ENCODE data around the gene NR5A1. TPM values are rescaled to one million over a fixed set of nuclear protein-coding genes. Genes with fewer than 3 reads are reported as not detected.

NR5A1 gene
- total RNA-seq, 1 donor from 2014 or later: not detected

DNA sequence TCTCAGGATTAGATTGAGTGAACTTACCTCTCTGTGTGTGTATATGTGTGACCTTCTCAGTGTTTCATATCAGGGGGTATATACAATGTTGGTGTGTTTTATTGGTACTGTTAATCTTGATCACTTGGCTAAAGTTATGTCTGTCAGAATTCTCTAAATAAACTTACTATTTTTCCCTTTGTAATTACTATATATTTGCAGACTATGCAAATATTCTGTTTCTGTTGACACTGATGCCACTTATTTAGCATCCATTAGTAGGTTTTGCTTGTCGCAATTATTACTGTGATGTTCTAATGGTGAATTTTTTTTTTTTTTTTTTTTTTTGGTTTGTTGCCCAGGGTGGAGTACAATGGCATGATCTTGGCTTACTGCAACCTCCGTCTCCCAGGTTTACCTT is 42.9 kb upstream of the NR5A1 start:
- Histone ChIP-seq H3K36me3 (ENCODE audit: control insufficient read depth, insufficient read depth, low read length) (no peaks in the 10 kb centered on the region), H3K27me3 (ENCODE audit: control insufficient read depth, insufficient read depth, low read length) (no peaks in the 10 kb centered on the region), H3K4me3 (ENCODE audit: low read depth, low read length) (no peak overlapping the region)
- TF ChIP-seq, protein P1, sequence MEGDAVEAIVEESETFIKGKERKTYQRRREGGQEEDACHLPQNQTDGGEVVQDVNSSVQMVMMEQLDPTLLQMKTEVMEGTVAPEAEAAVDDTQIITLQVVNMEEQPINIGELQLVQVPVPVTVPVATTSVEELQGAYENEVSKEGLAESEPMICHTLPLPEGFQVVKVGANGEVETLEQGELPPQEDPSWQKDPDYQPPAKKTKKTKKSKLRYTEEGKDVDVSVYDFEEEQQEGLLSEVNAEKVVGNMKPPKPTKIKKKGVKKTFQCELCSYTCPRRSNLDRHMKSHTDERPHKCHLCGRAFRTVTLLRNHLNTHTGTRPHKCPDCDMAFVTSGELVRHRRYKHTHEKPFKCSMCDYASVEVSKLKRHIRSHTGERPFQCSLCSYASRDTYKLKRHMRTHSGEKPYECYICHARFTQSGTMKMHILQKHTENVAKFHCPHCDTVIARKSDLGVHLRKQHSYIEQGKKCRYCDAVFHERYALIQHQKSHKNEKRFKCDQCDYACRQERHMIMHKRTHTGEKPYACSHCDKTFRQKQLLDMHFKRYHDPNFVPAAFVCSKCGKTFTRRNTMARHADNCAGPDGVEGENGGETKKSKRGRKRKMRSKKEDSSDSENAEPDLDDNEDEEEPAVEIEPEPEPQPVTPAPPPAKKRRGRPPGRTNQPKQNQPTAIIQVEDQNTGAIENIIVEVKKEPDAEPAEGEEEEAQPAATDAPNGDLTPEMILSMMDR (IDR thresholded peaks at IDR 0.05; ENCODE audit: insufficient read depth, low read length, severe bottlenecking): no peak
- FAIRE-seq (no peak), DNase-seq (ENCODE audit: low read depth) (no peak)

DNA sequence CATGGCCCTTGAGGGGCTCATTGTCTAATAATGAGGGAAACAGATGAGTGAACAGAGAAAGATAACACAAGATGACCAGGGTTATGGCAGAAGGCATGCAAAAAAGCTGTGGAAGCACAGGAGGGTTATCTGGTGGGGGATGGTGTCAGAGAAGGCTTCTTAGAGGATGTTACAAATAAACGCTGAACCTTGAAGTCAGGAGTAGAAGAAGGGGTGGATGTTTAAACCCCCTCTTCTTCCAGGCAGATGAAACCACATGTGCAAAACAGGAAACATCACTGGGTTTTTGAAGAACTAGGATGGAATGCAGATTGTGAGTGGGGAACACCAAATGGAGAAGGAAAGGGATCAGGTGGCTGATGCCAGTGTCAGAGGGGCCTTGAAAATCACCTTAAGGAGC is 41.8 kb upstream of the NR5A1 start:
- Histone ChIP-seq H3K4me3 (ENCODE audit: low read depth, low read length) (no peak overlapping the region), H3K36me3 (ENCODE audit: control insufficient read depth, insufficient read depth, low read length) (no peaks in the 10 kb centered on the region), H3K27me3 (ENCODE audit: control insufficient read depth, insufficient read depth, low read length) (no peaks in the 10 kb centered on the region)
- no peak for DNase-seq (ENCODE audit: low read depth)
- TF ChIP-seq, protein P1 (IDR thresholded peaks at IDR 0.05; ENCODE audit: insufficient read depth, low read length, severe bottlenecking): no peak
- no peak for FAIRE-seq

DNA sequence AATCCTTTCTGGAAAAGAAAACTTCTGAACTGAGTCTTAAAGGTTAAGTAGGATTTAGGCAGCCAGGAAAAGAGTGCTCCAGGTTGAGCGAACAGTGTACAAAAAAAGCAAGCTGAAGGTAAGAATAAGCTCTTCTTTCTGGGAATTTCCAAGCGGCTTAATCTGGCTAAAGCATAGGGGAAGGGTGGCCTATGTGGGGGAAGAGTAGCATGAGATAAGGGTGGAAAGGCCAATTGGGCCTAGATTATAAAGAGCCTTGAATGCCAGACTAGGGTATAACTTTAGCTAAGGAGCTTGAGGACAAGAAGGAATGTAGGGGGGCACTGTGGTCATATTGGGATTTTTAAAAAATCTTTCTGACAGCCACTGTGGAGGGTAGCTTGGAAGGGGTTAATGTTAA is 37.3 kb upstream of the NR5A1 start:
- no peak overlapping the region for H3K4me3 ChIP-seq (ENCODE audit: low read depth, low read length)
- no peak for FAIRE-seq
- TF ChIP-seq, protein P1 (IDR thresholded peaks at IDR 0.05; ENCODE audit: insufficient read depth, low read length, severe bottlenecking): no peak
- no peaks in the 10 kb centered on the region for H3K36me3 ChIP-seq (ENCODE audit: control insufficient read depth, insufficient read depth, low read length)
- no peak for DNase-seq (ENCODE audit: low read depth)
- no peaks in the 10 kb centered on the region for H3K27me3 ChIP-seq (ENCODE audit: control insufficient read depth, insufficient read depth, low read length)

DNA sequence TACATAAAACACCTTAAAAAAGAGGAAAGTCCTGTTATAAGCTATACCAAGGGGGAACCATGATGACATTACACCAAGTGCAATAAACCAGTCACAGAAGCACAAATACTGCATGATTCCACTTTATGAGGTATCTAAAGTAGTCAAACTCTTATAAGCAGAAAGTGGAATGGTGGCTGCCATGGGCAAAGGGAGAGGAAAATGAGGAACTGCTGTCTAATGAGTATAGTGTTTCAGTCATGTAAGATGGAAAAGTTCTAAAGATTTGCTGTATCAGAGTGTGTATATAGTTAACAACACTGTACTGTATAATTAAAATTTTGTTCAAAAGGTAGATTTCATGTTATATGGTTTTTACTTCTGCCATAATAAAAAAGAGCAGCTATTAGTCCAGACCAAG is 34.6 kb upstream of the NR5A1 start:
- Histone ChIP-seq H3K36me3 (ENCODE audit: control insufficient read depth, insufficient read depth, low read length) (no peaks in the 10 kb centered on the region), H3K4me3 (ENCODE audit: low read depth, low read length) (no peak overlapping the region), H3K27me3 (ENCODE audit: control insufficient read depth, insufficient read depth, low read length) (no peaks in the 10 kb centered on the region)
- no peak for DNase-seq (ENCODE audit: low read depth)
- FAIRE-seq: no peak
- TF ChIP-seq, protein P1 (IDR thresholded peaks at IDR 0.05; ENCODE audit: insufficient read depth, low read length, severe bottlenecking): no peak

DNA sequence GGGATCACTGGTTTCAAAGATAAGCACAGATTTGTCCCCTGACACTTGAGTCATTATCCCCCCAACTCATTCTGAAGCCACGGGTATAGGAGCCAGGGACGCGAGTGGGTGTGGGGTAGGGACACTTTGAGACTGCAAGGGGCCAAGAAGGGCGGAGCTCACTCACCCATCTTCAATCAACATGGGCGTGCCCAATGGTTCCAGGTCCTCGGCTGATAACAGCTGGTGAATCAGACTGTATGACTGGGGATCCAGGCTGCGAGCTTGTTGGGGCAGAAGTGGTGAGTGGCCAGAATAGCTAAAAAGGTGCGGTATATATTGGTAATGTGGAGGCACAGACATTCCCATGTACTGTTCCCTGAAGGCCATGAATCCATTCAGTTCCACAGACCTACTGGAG is 30.7 kb upstream of the NR5A1 start:
- no peak for FAIRE-seq

DNA sequence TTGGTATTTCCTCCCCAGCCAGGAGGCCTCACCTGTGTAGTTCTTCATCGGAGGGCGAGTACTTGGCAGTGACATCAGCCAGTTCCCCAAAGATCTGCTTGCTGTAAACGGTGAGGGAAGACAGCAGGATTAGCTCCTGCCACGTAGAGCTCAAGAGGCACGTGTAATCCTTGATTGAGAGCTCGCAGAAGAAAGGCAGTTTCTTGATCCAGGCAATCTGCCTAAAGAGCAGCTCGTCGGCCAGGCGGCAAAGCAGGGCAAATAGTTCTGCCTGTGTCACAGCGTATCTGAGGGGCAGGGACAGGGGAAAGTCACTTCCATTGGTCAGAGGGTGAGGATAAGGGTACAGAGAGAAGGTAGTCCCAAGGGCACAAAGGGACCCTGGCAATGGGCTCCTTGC is 28.6 kb upstream of the NR5A1 start:
- no peak for DNase-seq (ENCODE audit: low read depth)
- no peak for FAIRE-seq
- no peaks in the 10 kb centered on the region for H3K27me3 ChIP-seq (ENCODE audit: control insufficient read depth, insufficient read depth, low read length)
- H3K36me3 ChIP-seq (ENCODE audit: control insufficient read depth, insufficient read depth, low read length): no peaks in the 10 kb centered on the region
- no peak overlapping the region for H3K4me3 ChIP-seq (ENCODE audit: low read depth, low read length)
- TF ChIP-seq, protein P1 (IDR thresholded peaks at IDR 0.05; ENCODE audit: insufficient read depth, low read length, severe bottlenecking): no peak

More for the DNA sequence above, 30.7 kb upstream of the NR5A1 start:
- peak; percentile 63 for DNase-seq (ENCODE audit: low read depth)
- no peaks in the 10 kb centered on the region for H3K27me3 ChIP-seq (ENCODE audit: control insufficient read depth, insufficient read depth, low read length)
- TF ChIP-seq, protein P1 (IDR thresholded peaks at IDR 0.05; ENCODE audit: insufficient read depth, low read length, severe bottlenecking): no peak
- no peak overlapping the region for H3K4me3 ChIP-seq (ENCODE audit: low read depth, low read length)
- no peaks in the 10 kb centered on the region for H3K36me3 ChIP-seq (ENCODE audit: control insufficient read depth, insufficient read depth, low read length)
